ENCODE data around the gene PANK2.
"Not testable (repeated sequence)": the region's sequence is repeated elsewhere in the genome, so short reads cannot be mapped to it uniquely, and the experiment has no call there.

PANK2 gene

DNA sequence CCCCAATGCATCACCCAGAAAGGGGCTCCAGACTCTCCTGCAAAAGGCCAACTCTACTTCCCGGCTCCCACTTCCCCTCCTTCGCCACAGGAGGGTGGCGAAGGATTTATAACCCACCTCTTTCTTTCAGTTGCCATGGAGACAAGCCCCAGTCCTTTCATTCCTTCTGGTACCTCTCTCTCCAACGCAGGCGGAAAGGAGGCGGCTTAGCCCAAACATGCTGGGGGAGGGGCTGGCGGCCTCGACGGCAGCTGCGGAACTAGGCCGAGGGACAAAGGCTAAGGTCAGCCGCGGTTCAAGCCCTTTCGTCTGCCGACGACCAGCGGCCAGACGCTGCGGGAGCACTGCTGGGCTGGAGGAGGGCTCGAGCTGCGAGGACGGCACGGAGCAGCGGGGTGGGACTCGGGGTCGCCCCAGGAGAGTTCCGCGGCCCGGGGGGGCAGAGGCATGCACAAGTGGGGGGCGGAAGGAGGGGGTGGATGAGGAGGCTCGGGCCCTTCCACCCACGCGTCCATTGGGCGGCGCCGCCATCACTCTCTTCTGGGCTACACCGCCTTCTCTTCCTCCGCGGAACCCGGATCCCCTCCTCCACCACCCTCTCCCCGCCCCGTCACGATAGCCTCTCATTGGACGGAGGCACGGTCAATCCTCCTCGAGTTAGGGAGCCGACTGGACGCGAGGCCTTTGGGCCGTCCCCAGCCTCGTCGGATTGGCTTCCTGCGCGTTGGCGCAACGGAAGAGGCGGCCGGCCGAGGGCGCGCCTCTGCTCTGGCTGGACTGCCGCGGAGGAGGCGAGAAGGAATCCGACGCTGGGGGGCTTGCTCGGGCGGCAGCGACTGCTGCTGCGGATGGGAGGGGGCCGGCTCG is at the start of gene PANK2:
TSS of gene PANK2 (plus strand) at position 766 of the 867 bp plus-strand sequence.
- DNase-seq (ENCODE audit: low read depth in 1 of 2, low spot score in 1 of 2): peak; percentile 91 to 94

DNA sequence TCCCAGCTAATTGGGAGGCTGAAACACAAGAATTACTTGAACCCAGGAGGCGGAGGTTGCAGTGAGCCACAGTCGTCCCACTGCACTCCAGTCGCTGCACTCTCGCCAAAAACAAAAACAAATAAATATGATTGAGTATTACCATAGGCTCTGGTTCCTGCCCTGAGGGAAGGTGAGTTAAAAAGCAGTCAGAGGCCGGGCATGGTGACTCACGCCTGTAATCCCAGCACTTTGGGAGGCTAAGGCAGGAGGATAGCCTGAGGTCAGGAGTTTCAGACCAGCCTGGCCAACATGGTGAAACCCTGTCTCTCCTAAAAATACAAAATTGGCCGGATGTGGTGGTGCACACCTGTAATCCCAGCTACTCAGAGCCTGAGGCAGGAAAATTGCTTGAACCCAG is 49.0 kb upstream of the PANK2 start:
- not testable (repeated sequence) for DNase-seq (ENCODE audit: low read depth in 1 of 2, low spot score in 1 of 2)

DNA sequence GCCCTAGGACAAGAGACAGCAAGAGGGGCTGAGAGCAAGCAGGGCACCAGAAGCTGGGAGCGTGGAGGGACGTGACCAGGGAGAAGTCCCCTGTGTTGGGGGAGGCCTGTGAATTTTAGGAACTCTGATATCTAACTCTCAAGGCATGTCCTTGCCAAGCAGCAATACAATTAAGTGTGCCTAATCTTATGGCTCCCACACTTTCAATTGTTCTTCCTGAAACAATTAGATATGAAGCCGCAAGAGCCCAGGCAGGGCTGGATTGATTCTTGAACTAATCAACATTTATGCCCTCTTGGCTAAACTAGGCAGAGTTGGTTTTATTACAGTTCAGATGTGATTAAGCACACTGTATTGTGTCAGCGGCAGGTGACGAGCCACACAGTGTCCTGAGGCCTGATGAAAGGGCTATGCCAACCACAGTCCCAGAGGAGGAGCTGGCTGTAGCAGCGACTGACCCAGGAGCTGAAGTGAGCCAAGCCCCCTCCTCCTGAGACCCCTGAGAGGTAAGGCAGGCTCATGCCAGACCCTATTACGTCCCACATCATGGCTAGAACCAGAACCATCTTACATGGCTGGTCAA is 46.7 kb upstream of the PANK2 start:
- no peak for DNase-seq (ENCODE audit: low read depth in 1 of 2, low spot score in 1 of 2)

DNA sequence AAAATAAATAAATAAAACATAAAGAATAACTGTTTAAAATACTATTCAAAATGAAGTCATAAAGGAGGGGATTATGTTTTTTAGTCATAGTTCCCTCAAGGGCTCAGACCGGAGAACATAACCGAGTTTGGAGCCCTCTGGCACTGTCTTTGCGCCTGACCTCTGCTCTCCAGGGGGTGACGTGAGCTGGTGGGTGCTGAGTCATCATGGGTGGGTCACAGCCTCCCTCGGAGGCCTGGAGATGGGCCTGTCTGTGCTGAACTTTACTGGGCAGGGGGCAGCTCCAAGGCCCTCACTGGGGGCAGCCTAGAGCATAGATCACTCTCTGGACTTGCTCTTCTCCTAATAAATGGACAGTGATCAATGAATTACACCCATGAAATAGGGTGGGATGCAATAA is 45.7 kb upstream of the PANK2 start:
- no peak for DNase-seq (ENCODE audit: low read depth in 1 of 2, low spot score in 1 of 2)

DNA sequence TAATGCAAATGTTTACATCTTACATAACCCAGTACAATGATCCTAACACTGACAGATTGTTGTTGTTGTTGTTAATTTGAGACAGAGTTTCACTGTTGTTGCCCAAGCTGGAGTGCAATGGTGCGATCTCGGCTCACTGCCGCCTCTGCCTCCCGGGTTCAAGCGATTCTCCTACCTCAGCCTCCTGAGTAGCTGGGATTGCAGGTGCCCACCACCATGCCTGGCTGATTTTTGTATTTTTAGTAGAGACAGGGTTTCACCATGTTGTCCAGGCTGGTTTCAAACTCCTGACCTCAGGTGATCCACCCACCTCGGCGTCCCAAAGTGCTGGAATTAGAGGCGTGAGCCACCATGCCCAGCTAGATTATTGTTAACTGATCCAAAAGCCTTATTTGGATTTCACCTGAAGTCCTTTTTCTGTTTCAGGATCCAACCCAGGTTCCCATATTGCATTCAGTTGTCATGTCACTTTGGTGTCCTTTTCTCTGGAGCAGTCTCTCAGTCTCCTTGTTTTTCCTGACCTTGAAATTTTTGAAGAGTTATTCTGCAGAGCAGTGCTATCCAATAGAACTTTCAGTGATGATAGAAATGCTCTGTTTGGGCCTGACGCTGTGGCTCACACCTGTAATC is 45.1 kb upstream of the PANK2 start:
- not testable (repeated sequence) for DNase-seq (ENCODE audit: low read depth in 1 of 2, low spot score in 1 of 2)

DNA sequence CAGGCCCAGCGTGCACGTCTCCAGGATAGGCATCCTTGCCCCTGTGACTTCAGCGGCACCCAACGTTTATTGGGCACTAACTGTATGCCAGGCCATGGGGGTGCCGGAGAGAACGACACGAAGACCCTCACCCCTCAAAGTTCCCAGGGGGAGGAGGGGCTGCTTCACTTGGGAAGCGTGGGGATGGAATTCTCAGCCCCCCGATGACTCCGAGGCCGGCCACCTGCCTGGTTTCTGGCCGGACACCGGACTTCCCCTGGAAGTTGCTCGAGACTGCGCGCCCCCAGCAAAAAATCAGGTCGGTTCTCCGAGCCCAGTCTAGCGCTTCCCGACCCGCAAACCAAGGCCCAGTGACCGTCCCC is 42.8 kb upstream of the PANK2 start:
- DNase-seq (ENCODE audit: low read depth in 1 of 2, low spot score in 1 of 2): peak in 1 of 2 donors; percentile 15

DNA sequence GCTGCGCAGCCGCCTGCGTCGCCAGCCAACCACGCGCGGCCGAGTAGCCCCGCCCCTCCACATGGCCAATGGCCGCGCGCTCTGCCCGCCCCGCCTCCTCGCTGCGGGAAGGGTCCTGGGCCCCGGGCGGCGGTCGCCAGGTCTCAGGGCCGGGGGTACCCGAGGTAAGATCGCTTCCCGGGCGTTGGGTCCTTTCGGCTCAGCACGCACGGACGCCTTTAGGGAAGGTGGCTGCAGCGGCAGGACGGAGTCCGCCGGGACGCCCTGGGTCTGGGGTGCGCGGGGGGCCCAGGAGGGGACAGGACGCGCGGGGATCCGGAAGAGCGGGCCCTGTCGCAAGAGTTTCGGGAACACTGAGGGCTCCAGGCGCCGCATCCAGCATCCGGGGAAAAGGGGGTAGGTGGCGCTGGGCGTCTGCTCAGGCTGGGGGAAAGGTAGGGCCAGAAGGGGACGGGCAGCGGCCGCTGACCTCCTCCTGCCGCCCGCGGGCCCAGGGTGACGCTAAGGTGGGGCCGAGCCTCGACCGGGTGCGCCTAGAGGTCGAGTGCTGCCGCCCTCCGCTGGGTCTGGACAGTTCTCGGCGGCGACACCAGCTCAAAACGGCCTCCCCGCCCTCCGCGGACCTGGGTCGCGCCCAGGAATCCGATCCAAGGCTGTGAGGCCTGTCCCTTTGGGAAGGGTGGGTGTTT is 42.3 kb upstream of the PANK2 start, which contains the start of gene MAVS:
TSS of gene MAVS (plus strand) at position 95 of the 689 bp plus-strand sequence. CDS start 7,791 bp downstream, outside the sequence.
- DNase-seq (ENCODE audit: low read depth in 1 of 2, low spot score in 1 of 2): peak; percentile 74 to 83

DNA sequence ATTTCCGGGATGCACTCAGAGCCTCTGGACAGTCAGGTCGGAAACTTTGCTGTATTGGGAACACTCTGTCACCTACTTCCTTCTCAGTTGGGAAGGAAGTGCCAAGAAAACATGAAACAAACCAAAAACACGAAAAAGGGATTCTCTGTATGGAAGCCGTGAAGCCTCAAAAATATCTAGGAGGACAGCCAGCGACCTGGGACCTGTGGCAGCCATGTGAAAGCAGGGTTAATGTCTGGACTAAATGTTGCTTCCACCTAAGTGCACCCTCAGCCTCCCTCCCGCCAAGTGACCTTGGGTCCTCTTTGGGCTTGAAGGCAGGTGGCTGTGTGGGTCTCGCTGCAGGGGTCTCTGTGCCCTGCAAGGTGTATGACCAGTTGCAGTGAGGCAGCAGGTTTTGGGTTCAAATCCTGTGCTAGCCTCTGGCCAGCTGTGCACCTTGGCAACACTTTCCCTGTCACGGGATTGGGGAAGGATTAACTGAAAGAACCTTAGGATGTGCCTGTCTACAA is 41.7 kb upstream of the PANK2 start:
- DNase-seq (ENCODE audit: low read depth in 1 of 2, low spot score in 1 of 2): no peak

DNA sequence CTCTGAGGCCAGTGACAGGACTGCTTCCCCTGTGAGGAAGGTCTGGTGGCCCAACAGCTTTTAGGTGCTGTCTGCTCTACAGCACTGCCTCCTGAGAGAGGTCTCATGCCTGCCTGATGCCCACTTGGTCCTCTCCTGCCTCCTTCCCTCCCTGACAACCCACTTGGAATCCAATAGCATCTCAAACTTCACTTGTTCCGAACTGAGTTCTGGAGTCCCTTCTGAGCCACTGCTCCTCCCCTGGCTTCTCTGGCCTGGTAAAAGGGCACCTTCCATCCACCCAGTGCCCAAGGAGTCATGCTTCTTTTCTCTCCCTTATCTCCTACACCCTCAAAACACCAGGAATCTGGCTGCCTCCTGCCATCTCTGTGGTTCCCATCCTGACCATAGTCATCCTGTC is 40.6 kb upstream of the PANK2 start:
- no peak for DNase-seq (ENCODE audit: low read depth in 1 of 2, low spot score in 1 of 2)

DNA sequence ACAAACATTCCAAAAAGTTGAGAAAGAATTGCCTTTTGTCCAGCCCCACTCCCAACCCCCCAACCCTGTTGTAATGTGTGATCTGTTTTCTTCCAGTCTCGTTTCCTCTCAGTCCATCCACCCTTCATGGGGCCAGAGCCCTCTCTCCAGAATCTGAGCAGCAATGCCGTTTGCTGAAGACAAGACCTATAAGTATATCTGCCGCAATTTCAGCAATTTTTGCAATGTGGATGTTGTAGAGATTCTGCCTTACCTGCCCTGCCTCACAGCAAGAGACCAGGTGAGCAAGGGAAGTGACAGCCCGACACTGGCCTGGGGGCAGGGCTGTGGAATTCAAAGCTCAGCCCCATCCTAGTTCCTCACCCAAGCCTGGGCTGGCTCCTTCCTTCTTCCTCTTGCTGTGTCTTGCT is 34.7 kb upstream of the PANK2 start:
- DNase-seq (ENCODE audit: low read depth in 1 of 2, low spot score in 1 of 2): no peak

DNA sequence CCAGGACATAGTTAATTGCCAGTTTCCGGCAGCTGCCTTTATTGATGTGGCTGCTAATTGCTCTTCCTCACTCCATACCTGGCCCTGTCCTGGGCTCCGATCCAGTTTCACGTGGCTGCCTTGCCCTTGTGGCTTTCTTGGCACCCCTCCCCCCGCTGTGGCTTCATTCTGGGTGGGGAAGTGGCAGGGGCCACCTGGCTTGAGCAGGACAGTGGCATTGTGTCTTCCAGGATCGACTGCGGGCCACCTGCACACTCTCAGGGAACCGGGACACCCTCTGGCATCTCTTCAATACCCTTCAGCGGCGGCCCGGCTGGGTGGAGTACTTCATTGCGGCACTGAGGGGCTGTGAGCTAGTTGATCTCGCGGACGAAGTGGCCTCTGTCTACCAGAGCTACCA is 31.8 kb upstream of the PANK2 start:
- DNase-seq (ENCODE audit: low read depth in 1 of 2, low spot score in 1 of 2): no peak

DNA sequence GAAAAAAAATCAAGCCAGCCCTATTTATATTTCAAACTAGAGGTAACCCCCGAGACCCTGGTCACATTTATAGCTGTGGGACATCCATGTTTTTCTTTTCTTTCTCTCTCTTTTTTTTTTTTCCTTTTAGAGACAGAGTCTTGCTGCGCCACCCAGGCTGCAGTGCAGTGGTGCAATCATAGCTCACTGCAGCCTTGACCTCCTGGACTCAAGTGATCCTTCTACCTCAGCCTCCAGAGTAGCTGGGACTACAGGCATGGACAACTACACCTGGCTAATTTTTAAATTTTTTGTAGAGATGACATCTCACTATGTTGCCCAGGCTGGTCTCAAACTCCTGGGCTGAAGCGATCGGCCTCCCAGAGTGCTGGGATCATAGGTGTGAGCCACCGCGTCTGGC is 30.5 kb upstream of the PANK2 start:
- no peak for DNase-seq (ENCODE audit: low read depth in 1 of 2, low spot score in 1 of 2)

DNA sequence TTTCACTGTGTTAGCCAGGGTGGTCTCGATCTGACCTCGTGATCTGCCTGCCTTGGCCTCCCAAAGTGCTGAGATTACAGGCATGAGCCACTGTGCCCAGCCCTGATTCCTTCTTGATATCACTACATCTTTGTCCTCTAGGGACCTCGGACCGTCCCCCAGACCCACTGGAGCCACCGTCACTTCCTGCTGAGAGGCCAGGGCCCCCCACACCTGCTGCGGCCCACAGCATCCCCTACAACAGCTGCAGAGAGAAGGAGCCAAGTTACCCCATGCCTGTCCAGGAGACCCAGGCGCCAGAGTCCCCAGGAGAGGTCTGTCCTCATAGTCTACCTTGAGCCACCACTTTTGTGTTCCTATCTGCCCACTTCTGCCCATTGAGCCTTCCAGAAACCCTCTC is 28.0 kb upstream of the PANK2 start:
- DNase-seq (ENCODE audit: low read depth in 1 of 2, low spot score in 1 of 2): no peak

DNA sequence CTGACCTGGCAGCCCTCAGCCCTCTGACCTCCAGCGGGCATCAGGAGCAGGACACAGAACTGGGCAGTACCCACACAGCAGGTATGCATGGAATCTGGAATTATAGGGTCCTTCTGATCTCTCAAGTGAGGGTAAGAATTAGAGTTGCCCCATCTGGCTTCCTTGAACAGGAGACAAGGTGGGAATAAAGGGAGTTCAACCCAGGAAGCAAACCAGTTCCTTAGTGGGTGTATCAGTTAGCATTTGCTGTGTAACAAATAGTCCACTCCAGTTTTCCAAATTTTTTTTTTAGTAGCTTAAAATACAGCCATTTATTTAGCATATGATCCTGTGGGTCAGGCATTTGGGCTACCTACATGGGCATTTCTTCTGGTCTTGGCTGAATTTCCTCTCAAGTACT is 26.9 kb upstream of the PANK2 start:
- no peak for DNase-seq (ENCODE audit: low read depth in 1 of 2, low spot score in 1 of 2)

DNA sequence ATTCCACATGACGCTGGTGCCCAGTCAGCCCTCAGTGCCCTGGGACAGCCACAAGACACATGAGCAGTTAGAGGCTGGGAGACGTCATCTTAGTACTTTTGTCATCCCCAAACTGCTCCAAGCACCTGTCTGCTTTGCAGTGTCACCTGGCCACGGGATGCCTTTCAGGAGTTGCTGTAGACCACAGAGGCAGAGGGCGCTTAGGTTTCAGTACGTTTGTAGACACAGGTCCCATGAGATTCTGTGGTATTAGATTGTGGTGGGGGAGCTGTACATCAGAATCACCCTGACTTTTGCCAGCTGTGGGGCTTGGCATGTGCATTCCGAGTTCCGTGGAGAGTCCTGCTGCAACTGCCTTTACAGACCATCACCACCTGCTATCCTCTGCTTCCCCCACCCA is 25.9 kb upstream of the PANK2 start:
- DNase-seq (ENCODE audit: low read depth in 1 of 2, low spot score in 1 of 2): no peak

DNA sequence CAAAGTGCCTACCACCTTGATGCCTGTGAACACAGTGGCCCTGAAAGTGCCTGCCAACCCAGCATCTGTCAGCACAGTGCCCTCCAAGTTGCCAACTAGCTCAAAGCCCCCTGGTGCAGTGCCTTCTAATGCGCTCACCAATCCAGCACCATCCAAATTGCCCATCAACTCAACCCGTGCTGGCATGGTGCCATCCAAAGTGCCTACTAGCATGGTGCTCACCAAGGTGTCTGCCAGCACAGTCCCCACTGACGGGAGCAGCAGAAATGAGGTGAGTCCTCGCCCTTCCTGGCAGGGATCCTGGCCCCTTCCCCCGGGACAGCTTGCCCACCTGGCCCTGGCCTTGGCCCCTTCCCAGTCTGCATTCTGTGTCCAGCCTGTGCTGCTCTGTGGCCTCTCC is 24.7 kb upstream of the PANK2 start:
- no peak for DNase-seq (ENCODE audit: low read depth in 1 of 2, low spot score in 1 of 2)

DNA sequence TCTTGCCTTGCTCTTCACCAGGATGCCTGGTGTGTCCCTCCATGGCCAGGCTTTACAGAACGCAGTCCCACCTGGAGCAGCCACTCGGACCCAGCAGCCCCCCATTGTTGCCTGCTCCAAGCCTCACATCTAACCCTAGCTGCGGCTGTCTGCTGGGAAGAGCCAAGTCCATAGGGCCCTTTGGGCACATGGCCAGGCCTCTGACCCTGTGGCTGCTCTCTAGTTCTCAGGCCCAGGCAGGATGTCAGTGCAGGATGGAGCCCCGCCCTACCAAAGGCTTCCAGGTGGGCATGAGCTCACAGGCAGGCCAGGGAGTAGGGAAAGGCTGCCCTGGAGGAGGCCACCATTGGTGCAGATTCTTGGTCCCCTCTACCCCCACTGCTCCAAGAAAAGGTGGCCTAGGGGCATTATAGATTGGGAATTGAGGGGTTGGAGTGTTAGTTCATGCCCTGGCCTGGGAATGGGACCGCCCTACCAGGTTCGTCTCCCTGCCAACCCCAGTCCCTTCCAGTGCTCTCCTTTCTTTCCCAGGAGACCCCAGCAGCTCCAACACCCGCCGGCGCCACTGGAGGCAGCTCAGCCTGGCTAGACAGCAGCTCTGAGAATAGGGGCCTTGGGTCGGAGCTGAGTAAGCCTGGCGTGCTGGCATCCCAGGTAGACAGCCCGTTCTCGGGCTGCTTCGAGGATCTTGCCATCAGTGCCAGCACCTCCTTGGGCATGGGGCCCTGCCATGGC is 23.9 kb upstream of the PANK2 start:
- no peak for DNase-seq (ENCODE audit: low read depth in 1 of 2, low spot score in 1 of 2)

DNA sequence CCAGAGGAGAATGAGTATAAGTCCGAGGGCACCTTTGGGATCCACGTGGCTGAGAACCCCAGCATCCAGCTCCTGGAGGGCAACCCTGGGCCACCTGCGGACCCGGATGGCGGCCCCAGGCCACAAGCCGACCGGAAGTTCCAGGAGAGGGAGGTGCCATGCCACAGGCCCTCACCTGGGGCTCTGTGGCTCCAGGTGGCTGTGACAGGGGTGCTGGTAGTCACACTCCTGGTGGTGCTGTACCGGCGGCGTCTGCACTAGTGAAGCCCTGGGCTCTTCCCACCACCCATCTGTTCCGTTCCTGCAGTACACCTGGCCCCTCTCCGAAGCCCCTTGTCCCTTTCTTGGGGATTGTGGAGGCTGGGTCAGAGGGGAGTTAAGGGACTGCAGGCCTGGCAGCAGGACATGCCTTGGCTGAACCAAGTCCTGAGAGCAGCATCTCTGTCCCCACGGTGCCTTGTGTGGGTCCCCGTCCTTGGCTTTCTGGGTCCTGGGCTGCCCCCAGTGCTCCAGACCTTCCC is 23.2 kb upstream of the PANK2 start:
- DNase-seq (ENCODE audit: low read depth in 1 of 2, low spot score in 1 of 2): no peak

DNA sequence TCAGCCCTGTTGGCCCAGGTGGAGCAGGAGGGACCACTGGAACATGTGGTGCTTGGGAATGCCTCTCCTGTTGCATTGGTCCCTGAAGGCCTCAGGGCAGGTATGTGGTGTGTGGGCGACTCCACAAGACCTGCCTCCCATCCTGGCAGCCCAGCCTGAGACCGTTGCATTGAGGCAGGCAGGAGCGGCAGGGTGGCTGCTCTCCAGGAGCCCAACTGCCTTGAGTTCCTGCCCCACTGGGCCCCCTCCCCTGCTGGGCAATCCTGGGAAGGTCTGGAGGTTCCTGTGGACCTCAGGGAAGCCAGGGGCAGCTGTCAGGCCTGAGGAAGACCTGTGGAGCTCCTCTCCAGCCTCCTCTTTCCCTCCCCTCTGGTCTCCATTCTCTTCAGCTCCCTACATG is 22.7 kb upstream of the PANK2 start:
- no peak for DNase-seq (ENCODE audit: low read depth in 1 of 2, low spot score in 1 of 2)

DNA sequence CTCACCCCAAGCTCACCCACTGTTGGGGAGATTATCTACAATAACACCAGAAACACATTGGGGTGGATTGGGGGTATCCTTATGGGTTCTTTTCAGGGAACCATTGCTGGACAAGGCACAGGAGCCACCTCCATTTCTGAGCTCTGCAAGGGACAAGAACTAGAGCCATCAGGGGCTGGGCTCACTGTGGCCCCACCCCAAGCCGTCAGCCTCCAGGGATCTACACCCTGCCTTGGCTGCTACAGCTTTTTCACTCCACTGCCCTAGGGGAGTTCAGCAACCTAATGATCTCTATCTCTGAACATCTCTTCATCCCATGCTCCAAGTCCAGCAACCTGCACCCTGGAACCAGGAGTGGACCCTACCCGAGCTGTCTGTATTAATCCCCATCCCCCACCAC is 21.4 kb upstream of the PANK2 start:
- DNase-seq (ENCODE audit: low read depth in 1 of 2, low spot score in 1 of 2): no peak
